Stimulated activated CD8-positive, alpha-beta memory T cell treated with anti-CD3 and anti-CD28 coated beads, Interleukin-7, amount 100 ng/mL, for 48 hours (primary cell): ENCODE results near the gene LSM4.
A peak's percentile ranks its signal among the peaks of the same experiment; 100 is the strongest.
"Not testable (repeated sequence)": the region's sequence is repeated elsewhere in the genome, so short reads cannot be mapped to it uniquely, and the experiment has no call there.

Experiments used
- DNase-seq, 2 donors: peaks; one replicate each; pipeline ENCODE4 v3.0.0-alpha.2; 2020; ENCODE audit warnings: low read depth in 1 of 2; ENCODE audit errors: extremely low read depth in 1 of 2

The LSM4 gene

DNA sequence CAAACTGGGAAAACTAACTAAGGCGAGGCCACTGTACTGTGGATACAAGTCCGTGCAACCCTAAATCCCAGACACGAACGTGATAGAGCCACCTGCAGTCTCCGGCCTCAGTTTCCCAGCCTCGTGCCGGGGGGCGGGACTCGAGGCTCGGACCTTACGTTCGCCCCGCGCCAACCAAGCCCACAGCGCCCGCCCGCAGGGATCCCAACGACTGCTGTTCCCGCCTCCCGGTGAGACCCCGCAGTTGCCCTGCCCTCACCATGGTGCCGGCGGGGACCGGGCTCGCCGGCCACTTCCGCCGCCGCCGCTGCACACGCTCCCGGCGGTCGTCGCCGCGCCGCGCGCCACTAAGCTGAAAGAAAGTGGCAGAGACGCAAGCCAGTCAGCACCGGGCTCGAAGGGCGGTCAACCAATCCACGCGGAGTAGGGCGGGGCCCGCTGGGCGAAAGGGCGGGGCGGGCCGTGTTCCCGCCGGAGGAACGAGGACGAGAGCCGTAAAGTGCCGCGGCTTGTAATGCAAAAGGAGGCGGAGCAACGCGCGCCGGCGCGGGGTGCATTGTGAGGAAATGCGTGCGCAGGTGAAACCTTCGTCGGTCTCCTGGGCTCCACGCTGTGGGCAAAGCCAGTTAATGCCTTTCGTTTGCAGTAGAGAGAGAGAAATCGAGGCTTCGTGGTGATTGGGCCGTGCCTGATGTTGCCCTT lies at the start of gene LSM4:
Gene LSM4, minus strand, starts transcription at position 318 of the 702 bp plus-strand sequence. Its CDS starts 56 bp downstream, at position 262.
- DNase-seq = peak; percentile 99

DNA sequence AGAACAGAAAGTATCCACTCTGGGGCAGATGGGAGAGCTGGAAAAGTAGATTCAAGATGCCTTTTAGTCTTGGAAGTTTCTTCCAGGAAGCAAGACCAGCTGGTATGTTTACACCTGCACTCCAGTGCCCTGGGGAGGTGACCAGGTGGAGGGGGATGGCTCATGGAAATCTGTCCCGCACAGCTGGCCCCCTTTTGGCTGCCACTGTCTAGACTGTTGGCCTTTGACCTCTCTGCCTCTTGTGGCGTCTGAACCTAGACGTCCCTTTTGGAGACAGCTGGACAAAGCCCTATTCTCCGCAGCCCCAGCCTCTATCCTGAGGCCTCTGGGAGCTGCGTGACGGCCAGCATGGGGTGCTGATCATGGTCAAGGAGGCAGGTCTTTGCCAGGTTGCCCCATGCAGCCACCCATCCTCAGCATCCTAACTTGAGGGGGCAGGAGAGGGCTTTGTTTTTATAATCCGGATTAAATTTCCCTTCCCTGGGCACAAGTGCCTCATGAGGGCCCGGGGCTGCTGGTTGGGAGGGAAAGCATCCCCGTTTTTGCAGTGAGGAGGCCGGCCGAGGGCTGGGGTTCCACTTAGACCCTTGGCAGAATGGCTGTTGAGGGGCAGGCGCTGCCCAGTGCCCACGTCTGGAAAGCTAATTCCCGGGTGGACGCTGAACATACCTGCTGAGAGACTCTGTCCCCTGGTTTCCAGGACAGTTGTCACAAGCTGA lies 45.8 kb upstream of the LSM4 start:
- no peak for DNase-seq

DNA sequence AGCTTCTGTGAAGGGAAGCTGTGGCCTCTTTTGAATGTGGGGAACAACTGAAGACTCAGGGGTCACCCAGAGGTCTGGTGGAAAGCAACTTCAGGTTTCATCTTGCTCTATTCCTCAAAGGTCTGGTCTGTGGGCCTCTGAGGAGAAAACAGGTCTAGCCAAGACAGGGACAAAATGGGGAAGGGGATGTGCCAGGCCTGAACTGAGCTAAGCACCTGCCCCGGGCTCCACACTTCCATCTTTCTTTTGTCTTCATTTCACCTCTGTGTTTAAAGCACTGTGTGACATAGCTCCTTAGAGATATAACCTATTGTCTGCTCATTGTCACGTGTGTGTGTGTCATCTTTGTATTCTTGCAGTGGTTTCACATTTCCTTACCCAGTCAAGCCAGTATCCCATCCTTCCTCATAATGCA lies 43.2 kb upstream of the LSM4 start:
- DNase-seq = no peak

DNA sequence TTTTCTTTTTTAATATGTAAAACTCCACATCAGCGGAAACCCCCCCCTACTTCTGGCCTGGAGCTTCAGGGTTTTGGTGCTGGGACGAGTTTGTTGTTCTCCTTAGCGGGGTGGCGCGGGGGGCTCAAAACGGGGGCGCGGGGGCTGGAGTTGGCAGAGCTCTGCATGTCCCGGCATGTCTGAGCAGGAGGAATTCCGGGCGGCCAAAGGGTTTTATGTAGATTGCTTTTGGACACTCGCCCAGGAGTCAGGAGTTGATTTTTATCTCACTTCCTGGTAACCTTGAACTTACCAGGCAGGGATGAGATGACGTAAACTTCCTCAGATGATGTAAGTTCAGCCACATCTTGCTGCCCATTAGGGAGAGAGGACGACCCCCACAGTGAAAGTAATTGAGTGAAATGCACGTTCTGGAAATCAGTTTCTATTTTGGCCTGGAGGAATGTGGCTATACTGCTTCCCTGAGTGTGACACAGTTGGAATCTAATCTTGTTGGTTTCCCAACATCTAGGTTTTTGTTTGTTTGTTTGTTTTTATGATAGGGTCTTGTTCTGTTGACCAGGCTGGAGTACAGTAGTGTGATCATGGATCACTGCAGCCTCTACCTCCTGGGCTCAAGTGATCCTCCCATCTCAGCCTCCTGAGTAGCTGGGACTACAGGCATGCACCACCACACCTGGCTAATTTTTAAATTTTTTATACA lies 42.1 kb upstream of the LSM4 start:
- DNase-seq = no peak

DNA sequence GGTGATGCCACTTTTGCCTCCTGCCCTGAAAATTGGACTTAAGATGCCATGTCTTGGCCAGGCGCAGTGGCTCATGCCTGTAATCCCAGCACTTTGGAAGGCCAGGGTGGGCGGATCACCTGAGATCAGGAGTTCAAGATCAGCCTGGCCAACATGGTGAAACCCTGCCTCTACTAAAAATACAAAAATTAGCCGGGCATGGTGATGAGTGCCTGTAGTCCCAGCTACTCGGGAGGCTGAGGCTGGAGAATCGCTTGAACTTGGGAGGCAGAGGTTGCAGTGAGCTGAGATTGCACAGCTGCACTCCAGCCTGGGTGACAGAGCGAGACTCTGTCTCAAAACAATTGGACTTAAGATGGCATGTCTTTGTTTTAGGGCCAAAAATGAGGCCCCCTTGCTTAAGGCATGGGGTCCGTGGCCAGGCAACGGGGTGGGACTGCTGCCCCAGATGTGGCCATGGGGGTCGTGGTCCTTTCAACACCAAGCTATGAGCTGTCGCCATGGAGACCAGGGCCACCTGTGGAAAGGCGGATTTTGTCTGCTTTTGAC lies 41.5 kb upstream of the LSM4 start:
- not testable (repeated sequence) for DNase-seq

DNA sequence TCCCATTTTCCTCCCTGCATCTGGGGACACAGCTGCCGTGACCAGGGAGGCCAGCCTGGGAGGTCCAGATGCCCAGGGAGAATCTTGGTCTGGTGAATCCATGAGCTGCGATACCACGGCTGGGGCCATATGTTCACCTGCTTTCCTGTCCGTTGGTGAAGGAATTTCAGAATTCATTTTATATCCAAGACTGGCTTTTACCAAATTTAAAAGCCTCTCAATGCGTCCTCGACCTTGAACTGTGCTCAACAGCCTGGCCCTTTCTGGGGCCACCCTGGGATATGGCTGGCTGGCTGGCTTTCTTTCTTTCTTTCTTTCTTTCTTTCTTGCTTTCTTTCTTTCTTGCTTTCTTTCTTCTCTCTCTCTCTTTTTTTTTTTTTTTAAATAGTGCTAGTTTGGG lies 40.9 kb upstream of the LSM4 start:
- no peak for DNase-seq

DNA sequence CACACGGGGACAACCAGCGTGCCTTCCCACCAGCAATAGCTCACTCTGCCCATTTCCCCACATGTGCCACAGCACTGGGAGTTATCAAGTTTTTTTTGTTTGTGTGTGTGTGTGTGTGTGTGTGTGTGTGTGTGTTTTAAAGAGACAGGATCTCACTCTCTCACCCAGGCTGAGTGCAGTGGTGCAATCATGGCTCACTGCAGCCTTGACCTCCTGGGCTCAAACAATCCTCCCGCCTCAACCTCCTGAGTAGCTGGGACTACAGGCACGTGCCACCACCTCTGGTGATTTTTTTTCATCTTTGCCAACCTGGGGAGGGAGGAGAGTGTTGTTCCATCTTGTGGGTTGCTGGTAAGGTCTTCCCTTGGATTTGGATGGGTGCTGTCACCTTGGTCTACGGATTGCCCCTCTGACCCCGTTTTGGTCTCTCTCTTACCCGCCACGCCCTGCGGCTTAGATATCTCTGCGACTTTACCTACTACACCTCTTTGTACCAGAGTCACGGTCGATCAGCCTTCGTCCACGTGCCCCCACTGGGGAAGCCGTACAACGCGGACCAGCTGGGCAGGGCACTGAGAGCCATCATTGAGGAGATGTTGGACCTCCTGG lies 40.2 kb upstream of the LSM4 start:
- DNase-seq = no peak

DNA sequence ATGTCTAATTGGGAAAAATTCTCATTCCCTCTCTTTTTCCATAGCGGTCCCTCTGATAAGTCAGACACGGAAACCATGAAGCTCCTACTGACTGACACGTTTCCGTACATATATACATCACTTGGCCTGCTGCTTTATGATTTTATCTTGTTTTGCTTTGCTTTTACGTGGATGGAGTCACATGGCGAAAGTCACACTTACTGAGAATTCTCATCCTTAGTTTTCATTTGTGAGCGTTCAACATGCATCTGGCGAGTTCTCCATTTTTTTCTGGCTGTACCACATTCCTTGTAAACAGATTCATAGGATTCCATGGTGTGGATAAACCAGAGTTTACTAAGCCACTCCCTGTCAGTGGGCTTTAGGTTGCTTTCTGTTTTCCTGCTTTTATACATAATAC lies 38.8 kb upstream of the LSM4 start:
- no peak for DNase-seq

DNA sequence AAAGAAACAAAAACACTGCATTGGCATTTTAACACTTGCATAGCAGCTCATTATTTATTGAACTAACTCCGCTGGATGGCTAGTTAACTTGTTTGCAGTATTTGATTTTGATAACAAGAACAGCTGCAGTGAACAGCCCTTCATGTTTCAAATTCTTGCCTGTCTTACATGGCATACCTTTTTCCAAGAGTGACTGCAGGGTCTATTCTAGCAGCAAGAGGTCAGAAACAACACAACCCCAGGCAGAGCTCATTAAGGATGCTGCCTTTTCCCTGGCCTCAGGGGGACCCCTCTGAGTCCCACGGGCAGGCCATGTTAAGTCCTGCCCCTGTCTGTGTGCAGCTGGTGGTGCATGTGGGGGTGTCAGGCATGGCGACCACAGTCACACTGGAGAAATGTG lies 34.2 kb upstream of the LSM4 start:
- DNase-seq = no peak

DNA sequence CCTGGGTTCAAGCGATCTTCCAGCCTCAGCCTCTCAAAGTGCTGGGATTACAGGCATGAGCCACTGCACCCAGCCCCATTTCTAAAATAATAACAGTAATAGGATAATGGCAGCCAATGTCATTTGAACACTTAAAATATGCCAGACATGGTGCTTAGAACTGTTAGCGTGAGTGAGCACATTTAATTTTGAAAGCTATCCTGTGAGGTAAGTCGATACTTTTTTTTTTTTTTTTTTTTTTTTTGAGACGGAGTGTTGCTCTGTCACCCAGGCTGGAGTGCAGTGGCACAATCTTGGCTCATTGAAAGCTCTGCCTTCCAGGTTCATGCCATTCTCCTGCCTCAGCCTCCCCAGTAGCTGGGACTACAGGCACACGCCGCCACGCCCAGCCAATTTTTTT lies 31.9 kb upstream of the LSM4 start:
- not testable (repeated sequence) for DNase-seq

DNA sequence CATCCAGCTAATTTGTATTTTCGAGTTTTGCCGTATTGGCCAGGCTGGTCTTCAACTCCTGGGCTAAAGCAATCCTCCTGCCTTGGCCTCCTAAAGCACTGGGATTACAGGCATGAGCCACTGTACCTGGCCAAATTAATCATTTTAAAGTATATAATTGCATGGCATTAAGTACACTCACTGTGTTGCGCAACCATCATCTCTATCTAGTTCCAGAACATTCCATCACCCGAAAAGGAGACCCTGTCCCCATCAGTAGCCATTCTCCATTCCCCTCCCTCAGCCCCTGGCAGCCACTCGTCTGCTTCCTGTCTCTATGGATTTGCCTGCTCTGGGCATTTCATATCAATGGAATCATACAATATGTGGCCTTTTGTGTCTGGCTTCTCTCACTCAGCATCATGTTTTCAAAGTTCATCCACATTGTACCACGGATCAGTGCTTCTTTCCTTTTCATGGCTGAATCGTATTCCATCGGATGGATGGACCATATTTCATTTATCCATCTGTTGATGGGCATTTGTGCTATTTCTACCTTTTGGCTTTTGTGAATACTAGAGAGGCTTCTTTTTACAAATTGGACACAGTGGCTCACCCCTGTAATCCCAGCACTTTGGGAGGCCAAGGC lies 30.6 kb upstream of the LSM4 start:
- no peak for DNase-seq

DNA sequence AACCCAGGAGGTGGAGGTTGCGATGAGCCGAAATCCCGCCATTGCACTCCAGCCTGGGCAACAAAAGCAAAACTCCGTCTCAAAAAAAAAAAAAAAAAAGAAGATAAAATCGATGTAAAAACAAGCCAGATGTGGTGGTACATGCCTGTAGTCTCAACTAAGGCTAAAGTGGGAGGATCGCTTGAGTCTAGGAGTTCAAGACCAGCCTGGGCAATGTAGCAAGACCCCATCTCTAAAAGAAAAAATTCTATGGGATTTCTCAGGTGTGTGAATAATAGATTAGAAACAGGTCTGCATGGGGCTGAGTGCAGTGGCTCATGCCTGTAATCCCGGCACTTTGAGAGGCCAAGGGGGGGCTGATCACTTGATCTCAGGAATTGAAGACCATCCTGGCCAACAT lies 28.7 kb upstream of the LSM4 start:
- no peak for DNase-seq

DNA sequence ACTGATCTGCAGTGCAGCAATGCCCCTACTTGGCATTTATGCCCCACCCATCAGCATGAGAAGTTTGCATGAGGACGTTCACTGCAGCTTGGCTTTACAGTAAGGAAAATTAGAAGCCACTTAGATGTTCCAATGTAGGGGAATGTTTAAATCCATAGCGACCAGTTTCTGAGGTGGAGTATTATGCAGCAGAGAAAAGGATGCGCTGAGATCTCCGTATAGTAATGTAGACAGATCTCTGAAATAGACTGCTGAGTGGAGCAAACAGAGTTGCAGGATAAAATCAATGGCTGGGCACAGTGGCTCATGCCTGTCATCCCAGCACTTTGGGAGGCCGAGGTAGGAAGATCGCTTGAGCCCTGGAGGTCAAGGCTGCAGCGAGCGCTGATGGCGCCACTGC lies 27.6 kb upstream of the LSM4 start:
- no peak for DNase-seq

DNA sequence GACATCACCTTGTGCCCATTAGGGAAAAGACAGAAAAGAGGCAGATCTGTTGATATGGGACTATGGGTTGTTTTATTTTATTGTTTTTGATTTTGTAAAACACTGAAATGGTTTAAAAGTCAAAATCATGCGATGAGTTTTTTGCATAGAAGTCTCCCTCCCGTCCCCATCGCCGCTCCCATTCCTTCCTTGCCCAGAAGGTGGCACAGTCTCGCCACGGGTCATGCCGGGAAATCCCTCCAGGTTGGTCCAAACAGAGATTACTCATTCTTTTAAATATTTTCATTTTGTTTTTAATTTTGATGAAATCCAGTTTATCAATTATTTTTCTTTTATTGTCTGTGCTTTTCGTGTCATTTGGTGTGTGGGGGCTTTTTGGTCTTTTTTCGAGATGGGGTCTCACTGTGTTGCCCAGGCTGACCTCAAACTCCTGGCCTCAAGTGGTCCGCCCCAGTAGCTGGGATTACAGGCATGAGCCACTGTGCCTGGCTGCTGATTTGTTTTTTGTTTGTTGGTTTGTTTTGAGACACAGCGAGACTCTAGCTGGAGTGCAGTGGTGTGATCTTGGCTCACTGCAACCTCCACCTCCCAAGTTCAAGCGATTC lies 26.8 kb upstream of the LSM4 start:
- DNase-seq = no peak

DNA sequence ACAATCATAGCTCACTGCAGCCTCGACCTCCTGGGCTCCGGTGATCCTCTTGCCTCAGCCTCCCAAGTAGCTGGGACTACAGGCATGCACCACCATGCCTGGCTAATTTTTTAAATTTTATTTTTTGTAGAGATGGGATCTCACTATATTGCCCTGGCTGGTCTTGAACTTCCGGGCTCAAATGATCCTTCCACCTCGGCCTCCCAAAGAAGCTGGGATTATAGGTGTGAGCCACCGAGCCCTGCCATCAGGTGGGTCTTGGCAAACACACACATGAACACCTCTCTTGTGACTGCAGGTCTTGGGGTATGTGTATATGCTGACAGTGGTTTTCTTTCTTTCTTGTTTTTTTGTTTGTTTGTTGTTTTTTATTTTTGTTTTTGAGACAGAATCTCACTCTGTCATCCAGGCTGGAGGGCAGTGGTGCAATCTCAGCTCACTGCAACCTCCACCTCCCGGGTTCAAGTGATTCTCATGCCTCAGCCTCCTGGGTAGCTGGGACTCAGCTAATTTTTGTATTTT lies 26.0 kb upstream of the LSM4 start:
- not testable (repeated sequence) for DNase-seq

DNA sequence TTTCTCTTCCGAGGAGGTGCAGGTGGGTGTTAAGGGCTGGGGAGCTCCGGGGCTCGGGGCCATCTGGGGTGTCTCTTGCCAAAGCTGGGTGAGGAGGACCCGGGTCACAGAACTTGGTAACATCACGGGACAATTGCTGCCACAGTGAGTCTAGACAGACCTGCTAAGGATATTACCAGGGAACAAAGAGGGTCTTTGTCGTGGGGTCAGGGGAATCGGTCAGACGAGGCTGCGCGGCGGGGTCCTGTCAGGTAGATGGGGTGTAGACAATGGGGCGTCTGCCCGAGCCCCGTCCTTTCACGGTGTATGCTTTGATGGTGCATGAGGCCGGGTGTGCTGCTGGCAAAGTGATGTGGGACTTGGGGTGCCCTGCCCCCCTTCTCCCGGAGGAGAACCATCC lies 25.3 kb upstream of the LSM4 start:
- no peak for DNase-seq

DNA sequence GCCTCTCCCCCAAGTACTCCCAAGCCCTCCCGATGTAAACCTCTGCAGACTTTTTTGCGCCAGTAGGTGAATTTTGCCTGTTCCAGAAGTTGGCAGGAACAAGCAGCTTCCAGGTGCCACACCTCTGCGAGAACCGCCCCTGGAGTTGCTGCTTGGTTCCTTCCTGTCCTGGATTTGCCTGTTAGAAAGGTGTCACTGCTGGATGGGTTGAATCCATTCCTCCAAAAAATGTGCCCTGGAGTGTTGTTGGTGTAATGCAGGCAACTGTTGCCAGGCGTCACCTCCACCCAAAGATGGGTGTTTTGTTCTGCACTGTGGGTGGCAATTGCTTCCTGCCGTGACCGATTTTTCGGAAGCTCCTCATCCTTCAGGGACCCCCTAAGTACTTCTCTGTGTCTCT lies 23.2 kb upstream of the LSM4 start:
- no peak for DNase-seq

DNA sequence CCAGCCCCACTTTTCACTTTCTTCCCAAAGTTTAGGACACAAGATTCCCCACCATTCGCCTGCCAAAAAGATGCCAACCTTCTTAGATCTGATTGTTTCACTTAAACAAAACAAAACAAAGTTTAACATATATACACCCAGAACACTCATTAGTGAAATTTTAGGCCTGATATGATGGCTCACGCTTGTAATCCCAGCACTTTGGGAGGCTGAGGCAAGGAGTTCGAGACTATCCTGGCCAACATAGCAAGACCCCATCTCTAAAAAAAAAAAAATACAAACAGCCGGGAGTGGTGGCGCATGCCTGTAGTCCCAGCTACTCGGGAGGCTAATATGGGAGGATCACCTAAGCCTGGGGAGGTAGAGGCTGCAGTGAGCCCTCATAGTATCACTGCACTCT lies 22.4 kb upstream of the LSM4 start:
- no peak for DNase-seq

DNA sequence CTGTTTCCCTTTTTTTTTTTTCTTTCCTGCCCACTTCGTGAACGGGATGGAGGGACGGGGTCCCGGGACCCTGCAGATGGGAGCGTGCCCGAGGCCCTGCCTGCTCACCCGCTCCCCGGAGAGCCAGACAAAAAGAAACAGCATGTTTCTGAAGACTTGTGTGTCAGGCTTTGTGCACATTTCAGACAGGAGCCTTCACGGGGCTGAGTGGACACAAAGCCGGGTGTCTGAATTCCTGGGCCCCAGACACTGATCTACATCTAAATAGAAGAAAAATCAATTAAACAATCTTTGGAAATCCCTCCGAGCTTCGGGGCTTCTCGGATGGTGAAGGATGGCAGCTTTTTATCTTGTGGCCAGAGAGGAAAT lies 21.7 kb upstream of the LSM4 start:
- DNase-seq = no peak

DNA sequence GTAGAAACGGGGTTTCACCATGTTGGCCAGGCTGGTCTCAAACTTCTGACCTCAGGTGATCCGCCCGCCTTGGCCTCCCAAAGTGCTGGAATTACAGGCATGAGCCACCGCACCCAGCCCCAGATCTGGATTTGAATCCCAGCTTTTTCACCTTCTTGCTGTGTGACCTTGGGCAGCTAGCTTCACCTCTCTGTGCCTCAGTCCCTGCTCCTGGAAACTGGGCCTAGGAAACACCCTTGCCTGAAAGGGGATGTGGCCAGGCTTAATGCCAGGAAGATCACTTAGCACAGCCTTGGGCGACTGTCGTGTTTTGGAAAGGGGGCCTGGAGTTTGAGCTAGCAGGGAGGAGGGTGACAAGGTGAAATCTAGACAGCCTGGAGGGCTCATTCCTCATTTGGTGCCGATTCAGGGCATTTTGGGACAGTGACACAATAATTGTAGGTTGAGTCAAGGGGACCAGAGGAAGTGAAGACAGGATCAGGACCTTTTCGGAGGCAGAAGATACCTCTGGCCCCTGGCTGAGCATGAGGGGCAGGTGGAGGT lies 19.3 kb upstream of the LSM4 start:
- DNase-seq = no peak
